ENCODE data around the gene LRRN3.
A peak's percentile ranks its signal among the peaks of the same experiment; 100 is the strongest.
"Not testable (repeated sequence)": the region's sequence is repeated elsewhere in the genome, so short reads cannot be mapped to it uniquely, and the experiment has no call there.

LRRN3 gene

GRCh38 chr7:111090846-111091245, at the start of gene LRRN3:
LRRN3 (plus strand) TSS chr7:111091127; CDS start chr7:111122773, 31,646 bp downstream.
- DNase-seq = peak; percentile 75 to 87

GRCh38 chr7:111041577-111041976, 49.4 kb upstream of the LRRN3 start:
- no peak for DNase-seq

DNA sequence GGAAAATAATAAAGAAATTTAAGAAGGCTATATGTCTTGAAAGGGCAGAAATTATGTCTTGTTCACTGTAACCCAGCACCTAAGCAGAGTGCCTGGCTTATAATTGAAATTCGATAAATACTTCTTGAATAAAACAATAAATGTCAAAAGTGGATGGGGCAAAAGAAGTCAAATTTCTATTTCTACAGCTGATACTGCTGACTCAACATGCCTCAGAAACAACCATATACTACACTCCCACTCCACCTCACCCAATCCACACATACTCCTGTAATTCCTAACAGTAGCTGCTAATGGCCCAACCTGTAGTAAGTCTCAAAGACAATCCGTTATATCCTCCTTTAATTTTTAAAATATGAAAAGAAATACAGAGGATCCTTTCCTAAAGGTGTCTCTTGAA, 48.1 kb upstream of the LRRN3 start:
- no peak for DNase-seq

DNA sequence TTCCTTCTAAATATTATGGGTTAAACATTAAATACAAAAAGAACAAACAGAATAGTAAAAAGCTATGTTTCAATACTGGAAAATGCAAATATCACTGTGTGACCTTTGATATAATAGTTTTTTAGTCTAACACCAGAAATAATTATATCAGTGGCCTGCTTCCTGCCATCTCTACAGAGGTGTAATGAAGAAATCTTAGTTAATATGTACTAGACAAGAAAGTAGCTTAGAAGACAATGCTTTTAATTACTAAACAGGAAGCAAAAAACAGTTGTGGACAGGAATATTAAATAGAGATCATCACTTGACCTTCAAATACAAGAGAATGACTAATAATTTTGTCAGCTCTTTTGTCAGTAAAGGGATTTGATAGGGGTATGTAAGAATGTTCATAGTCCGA, 47.4 kb upstream of the LRRN3 start:
- no peak for DNase-seq

- no peak for DNase-seq
These were observed 45.5 kb upstream of the LRRN3 start for GRCh38 chr7:111045449-111045848.

GRCh38 chr7:111047595-111047994, 43.3 kb upstream of the LRRN3 start:
- no peak for DNase-seq

- DNase-seq = no peak
These were observed 40.8 kb upstream of the LRRN3 start for GRCh38 chr7:111049971-111050680.

DNA sequence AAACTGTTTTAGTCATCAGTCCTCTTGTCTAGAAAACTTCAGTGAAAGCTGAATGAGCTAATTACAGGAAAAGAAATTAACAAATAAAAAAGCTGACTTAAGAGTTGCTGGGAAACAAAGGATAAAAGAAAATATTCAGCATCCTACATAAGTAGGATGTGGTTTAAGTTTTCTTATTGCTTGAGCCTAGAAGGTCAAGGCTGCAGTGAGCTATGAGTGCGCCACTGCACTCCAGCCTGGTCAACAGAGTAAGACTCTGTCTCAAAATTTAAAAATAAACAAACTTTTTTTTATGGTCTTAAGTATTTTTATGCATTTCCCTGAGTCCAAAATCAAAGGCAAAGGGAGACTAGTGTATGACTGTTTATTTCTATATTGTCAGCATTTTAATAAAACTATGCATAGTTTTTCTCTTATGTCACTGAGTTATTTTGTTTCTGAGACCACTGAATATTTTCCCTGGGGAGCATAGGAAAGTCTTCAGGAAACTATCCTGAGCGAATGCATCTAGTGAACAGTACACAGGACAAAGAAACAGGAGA, 40.0 kb upstream of the LRRN3 start:
- no peak for DNase-seq

DNA sequence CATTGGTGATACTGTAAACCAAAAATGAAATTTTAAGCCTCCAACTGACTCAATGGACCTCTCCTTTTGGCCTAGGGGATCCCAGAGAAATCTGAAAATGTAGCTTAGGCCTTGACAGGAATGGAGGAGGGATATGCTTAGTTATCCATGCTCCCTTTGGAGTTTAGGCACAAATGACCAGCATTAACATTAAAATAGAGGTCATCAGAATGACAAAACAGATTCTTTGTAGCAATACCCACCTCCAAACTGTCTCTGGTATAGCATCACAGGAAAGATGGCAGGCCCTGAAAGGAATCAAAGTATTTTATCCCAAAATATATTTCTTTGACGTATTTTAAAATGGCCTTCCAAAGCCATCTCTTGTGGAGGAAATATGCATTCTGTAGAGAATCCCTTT, 39.1 kb upstream of the LRRN3 start:
- no peak for DNase-seq

DNA sequence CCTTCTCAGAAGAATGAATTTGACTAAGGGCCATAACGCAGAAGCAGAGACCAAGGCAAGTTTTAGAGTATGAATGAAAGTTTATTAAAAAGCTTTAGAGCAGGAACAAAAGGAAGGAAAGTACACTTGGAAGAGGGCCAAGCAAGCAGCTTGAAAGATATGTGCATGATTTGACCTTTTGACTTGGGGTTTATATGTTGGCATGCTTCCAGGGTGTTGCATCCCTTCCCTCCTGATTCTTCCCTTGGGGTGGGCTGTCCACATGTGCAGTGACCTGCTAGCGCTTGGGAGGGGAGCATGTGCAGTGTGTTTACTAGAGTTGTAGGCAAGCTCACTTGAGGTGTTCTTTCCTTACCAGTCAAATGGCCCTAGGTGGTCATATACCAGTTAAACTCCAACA, 37.9 kb upstream of the LRRN3 start:
- no peak for DNase-seq

GRCh38 chr7:111056371-111056770, 34.6 kb upstream of the LRRN3 start:
- DNase-seq = no peak

GRCh38 chr7:111057066-111057465, 33.9 kb upstream of the LRRN3 start:
- DNase-seq = no peak

GRCh38 chr7:111059833-111060232, 31.1 kb upstream of the LRRN3 start:
- DNase-seq = no peak

- DNase-seq = no peak
These were observed 27.8 kb upstream of the LRRN3 start for GRCh38 chr7:111063166-111063565.

DNA sequence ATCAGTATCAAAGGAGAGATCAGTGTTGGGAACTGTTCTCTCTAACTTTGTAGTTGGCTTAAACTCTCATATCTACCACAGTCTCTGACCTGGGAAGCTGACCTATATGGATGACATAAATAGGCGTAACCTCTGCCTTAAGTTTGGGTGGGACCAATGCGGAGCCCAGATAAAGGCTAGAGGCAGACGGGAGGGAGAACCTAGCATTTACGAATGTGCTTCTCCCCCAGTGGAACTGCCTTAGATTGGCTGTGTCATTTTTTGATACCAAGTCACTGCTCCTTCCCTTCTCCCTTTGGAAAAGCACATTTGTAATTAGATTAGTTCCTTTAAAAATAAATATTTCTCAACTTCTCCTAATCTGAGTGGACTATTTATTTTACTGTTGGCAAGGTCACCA, 23.7 kb upstream of the LRRN3 start:
- DNase-seq = no peak

- no peak for DNase-seq
These were observed 23.2 kb upstream of the LRRN3 start for GRCh38 chr7:111067682-111068081.

GRCh38 chr7:111068618-111069017, 22.3 kb upstream of the LRRN3 start:
- no peak for DNase-seq

DNA sequence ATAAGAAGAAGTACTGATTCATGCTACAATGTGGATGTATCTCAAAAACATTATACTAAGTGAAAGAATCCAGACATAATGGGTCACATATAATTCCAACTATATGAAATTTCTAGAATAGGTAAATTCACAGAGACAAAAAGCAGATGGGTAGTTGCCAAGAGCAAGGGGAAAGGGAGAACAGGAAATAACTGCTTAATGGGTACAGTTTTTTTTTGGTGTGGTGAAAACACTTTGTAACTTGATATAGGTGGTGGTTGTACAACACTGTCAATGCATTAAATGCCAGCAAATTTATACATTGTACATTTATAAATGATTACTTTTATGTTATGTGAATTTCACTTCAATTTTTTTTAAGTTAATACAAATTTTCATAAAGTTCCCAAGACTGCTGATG, 19.4 kb upstream of the LRRN3 start:
- no peak for DNase-seq

DNA sequence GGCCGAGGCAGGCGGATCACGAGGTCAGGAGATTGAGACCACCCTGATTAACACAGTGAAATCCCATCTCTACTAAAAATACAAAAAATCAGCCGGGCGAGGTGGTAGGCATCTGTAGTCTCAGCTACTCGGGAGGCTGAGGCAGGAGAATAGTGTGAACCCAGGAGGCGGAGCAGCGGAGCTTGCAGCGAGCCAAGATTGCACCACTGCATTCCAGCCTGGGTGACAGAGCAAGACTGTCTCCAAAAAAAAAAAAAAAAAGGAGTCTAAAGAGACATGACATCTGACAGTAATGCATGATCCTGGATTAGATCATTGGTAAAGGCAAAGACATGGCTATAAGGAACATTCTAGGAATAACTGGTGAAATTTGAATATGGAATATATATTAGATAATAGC, 18.3 kb upstream of the LRRN3 start:
- not testable (repeated sequence) for DNase-seq

GRCh38 chr7:111074071-111074747, 16.7 kb upstream of the LRRN3 start:
- no peak for DNase-seq

- DNase-seq = no peak
These were observed 16.2 kb upstream of the LRRN3 start for GRCh38 chr7:111074748-111075146.

DNA sequence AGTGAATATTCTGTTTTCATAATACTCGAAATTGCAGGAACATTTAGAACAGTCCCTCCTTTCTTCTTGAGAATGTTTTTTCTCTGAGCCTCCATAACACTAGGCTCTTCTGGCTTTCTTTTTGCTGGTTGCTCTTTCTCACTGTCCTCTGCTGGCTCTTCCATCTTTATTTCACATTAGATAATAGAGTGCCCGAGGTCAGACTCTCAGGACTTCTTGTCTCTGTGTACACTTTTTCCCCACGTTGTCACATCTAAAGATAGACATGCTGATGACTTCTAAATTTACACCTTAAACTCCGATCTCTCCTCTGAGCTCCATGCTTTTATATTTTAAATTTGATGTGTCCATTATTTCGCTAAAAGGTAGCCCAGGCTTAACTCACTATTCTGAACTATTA, 15.4 kb upstream of the LRRN3 start:
- DNase-seq = no peak

DNA sequence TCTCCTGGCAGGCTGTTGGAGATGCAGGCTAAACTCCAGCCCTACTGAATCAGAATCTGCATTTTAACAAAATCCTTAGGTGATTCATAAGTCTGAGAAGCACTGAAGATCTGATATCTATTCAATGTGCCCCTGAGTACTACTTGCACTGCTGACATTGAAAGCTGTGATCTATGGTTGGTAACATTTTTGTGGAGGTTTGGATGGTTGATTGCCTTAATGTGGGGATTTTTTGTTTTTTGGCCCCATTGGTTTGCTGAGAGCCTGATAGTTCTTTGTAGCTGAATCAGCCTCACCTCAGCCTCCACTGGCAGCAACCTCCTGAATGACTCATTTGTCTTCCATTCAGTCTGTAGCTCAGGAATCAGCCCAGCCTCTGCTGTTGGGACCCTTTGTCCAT, 14.7 kb upstream of the LRRN3 start:
- no peak for DNase-seq

GRCh38 chr7:111077001-111077400, 13.9 kb upstream of the LRRN3 start:
- DNase-seq = no peak

All from SHP77 (cell line).